ENCODE data around the gene DSE.

DNA sequence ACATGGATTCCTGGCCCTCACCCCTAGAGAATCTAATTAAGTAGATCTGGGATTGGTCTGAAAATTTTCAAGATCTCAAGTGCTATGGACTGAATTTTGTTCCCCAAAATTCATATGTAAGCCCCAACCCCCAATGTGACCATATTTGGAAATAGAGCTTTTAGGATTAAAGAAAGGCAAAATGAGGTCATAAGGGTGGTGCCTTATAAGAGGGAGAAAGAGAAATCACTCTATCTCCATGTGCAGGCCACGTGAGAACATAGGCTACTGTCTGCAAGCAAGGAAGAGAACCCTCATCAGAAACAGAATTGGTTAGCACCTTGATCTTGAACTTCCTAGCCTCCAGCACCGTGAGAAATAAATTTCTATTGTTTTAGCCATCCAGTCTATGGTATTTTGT, 8.5 kb upstream of the DSE start:
- TF ChIP-seq, protein P1, sequence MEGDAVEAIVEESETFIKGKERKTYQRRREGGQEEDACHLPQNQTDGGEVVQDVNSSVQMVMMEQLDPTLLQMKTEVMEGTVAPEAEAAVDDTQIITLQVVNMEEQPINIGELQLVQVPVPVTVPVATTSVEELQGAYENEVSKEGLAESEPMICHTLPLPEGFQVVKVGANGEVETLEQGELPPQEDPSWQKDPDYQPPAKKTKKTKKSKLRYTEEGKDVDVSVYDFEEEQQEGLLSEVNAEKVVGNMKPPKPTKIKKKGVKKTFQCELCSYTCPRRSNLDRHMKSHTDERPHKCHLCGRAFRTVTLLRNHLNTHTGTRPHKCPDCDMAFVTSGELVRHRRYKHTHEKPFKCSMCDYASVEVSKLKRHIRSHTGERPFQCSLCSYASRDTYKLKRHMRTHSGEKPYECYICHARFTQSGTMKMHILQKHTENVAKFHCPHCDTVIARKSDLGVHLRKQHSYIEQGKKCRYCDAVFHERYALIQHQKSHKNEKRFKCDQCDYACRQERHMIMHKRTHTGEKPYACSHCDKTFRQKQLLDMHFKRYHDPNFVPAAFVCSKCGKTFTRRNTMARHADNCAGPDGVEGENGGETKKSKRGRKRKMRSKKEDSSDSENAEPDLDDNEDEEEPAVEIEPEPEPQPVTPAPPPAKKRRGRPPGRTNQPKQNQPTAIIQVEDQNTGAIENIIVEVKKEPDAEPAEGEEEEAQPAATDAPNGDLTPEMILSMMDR (IDR thresholded peaks at IDR 0.05): no peak
- TF ChIP-seq TCF7L2 (IDR thresholded peaks at IDR 0.05; ENCODE audit: low read depth, low read length): no peak

All from Panc1 (cell line).